Cardiac muscle cell (in vitro differentiated cells and primary cell): ENCODE data around the gene KLHDC7B. TPM values are rescaled to one million over a fixed set of nuclear protein-coding genes. Genes with fewer than 3 reads are reported as not detected.

Experiments used
- DNase-seq, 2 donors: peaks; one replicate each; pipeline versions ENCODE4 v3.0.0 to v3.0.0-alpha.2; 2010 to 2017; ENCODE audit warnings: low read depth in 1 of 2, low spot score in 1 of 2
- H3K27ac ChIP-seq: fragments of 200-600 bp; sonication (generic); 2 replicates; pipeline ENCODE4 v1.5.1; 2016
- H3K27me3 ChIP-seq: fragments of 200-600 bp; sonication (generic); 2 replicates; pipeline ENCODE4 v1.6.0; 2016; ENCODE audit warnings: control low read depth
- H3K36me3 ChIP-seq: fragments of 200-600 bp; sonication (generic); 2 replicates; pipeline ENCODE4 v1.5.1; 2016; ENCODE audit warnings: control low read depth
- H3K4me1 ChIP-seq: fragments of 200-600 bp; sonication (generic); 2 replicates; pipeline ENCODE4 v1.8.1; 2017; ENCODE audit warnings: low read depth, mild to moderate bottlenecking, mixed run types
- H3K4me3 ChIP-seq: fragments of 200-600 bp; sonication (generic); 2 replicates; pipeline ENCODE4 v1.5.1; 2016; ENCODE audit warnings: mild to moderate bottlenecking
- H3K9me3 ChIP-seq: fragments of 200-600 bp; sonication (generic); 2 replicates; pipeline ENCODE4 v1.5.1; 2017; ENCODE audit warnings: low read depth, mild to moderate bottlenecking, control low read depth
- polyA plus RNA-seq: library from polyadenylated mRNA; unstranded; fragments of >200 nt; fragmentation: Nextera tagmentation; extraction: Ambion mirVana; gene quantifications from 2 replicates; pipeline ENCODE4 v1.2.1, GENCODE V29; 2016
- total RNA-seq: library from RNA; depleted of rRNA; stranded (reverse); fragments of >200 nt; gene quantifications from 2 replicates; pipeline ENCODE4 v1.2.3, GENCODE V29; 2016
- TF ChIP-seq, protein P1 (sequence below): IDR thresholded peaks from 2 replicates; pipeline ENCODE4 v1.5.1; 2012; ENCODE audit warnings: low read depth, mild to moderate bottlenecking, low read length

The KLHDC7B gene
- total and polyA plus RNA-seq, 2 experiments from 2014 or later = 0.18 to 0.45 TPM

DNA sequence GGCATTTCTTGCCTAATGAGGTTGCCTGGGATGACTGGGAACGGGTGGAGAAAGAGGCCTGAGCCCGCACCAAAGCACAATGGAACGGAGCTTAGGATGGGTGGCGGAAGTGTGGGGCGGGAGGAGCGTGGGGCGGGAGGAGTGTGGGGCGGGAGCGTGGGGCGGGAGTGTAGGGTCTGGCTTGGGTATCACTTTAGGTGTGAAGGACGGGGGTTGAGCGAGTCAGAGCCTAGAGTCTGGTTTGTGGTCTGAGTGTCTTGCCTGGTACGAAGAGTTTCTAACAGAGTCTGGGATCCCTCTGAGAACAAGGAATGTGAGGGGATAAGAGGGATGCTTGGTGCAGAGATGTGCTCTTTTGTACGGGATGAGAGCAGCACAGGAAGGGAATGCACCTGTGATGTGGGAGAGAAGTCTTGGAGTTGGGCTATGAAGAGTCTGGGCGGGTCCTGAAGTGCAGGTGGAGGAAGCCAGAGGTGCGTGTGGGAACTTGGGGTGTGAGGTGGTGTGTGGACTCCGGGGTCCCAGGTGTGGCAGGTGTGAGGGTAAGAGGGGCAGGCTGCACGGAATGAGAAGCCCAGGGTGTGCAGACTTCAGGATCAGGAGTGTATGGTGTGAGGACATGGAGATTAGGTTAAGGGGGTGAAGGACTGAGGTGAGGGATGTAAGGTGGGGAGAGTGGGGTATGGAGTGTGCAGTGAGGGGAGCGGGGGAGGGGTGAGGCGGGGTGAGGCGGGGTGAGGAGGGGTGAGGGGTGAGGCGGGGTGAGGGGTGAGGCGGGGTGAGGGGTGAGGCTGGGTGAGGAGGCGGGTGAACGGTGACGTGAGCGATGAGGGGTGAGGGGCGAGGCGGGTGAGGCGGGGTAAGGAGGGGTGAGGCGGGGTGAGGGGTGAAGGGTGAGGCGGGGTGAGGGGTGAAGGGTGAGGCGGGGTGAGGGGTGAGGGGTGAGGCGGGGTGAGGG, 16.0 kb downstream of the KLHDC7B start:
- no peak overlapping the region for H3K4me3 ChIP-seq
- TF ChIP-seq, protein P1, sequence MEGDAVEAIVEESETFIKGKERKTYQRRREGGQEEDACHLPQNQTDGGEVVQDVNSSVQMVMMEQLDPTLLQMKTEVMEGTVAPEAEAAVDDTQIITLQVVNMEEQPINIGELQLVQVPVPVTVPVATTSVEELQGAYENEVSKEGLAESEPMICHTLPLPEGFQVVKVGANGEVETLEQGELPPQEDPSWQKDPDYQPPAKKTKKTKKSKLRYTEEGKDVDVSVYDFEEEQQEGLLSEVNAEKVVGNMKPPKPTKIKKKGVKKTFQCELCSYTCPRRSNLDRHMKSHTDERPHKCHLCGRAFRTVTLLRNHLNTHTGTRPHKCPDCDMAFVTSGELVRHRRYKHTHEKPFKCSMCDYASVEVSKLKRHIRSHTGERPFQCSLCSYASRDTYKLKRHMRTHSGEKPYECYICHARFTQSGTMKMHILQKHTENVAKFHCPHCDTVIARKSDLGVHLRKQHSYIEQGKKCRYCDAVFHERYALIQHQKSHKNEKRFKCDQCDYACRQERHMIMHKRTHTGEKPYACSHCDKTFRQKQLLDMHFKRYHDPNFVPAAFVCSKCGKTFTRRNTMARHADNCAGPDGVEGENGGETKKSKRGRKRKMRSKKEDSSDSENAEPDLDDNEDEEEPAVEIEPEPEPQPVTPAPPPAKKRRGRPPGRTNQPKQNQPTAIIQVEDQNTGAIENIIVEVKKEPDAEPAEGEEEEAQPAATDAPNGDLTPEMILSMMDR = no peak
- DNase-seq = no peak
- peaks cover 3% of the 10 kb centered on the region for H3K4me1 ChIP-seq
- H3K36me3 ChIP-seq = no peaks in the 10 kb centered on the region
- H3K9me3 ChIP-seq = no peaks in the 10 kb centered on the region
- no peak overlapping the region for H3K27ac ChIP-seq
- peaks cover 8% of the 10 kb centered on the region for H3K27me3 ChIP-seq

DNA sequence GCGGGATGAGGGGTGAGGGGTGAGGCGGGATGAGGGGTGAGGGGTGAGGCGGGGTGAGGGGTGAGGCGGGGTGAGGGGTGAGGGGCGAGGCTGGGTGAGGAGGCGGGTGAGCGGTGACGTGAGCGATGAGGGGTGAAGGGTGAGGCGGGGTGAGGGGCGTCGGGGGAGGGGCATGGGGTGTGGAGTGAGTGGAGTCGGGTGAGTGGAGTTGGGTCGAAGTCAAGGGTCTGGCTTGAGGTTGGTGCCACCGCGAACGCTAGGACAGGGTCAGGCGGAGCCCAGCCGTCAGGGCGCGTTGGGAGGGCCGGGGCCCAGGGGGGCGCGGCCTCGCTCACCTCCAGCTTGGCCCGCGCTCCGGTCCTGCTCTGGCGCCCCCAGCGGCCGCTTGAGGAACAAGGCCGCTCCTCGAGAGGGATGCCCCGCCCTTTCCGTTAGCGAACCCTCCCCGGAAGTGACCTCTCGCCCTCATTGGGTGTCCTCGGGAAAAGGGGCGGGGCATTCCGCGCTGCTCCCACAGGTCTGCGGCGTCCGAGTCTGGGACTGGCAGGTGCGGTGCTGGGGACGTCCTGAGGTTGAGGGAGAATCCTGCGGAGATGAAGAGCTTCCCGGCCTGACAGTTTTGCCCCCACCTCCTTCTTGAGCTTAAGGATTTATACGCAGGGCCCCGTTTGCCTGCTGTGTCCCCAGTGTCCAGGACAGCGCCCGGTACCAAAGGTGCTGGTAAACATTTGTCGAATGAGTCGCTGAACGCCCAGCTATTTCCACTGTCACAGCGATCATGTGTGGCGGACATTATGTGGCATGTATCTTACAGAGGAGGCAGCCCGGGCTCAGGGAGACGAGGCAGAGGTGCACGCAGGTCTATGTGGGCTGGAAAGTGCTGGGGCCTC, 17.1 kb downstream of the KLHDC7B start, which contains the start of gene SYCE3:
SYCE3 (minus strand) TSS at position 397 of the 890 bp plus-strand sequence. CDS start 6,514 bp downstream, outside the sequence.
- peaks cover 3% of the 10 kb centered on the region for H3K4me1 ChIP-seq
- peaks cover 8% of the 10 kb centered on the region for H3K27me3 ChIP-seq
- peak within 1 kb of the TSS; percentile 77 for H3K27ac ChIP-seq
- no peaks in the 10 kb centered on the region for H3K9me3 ChIP-seq
- DNase-seq = peak; percentile 93 to 99
- H3K4me3 ChIP-seq = peak within 1 kb of the TSS; percentile 54
- no peaks in the 10 kb centered on the region for H3K36me3 ChIP-seq
- TF ChIP-seq, protein P1 = peak; percentile 90

DNA sequence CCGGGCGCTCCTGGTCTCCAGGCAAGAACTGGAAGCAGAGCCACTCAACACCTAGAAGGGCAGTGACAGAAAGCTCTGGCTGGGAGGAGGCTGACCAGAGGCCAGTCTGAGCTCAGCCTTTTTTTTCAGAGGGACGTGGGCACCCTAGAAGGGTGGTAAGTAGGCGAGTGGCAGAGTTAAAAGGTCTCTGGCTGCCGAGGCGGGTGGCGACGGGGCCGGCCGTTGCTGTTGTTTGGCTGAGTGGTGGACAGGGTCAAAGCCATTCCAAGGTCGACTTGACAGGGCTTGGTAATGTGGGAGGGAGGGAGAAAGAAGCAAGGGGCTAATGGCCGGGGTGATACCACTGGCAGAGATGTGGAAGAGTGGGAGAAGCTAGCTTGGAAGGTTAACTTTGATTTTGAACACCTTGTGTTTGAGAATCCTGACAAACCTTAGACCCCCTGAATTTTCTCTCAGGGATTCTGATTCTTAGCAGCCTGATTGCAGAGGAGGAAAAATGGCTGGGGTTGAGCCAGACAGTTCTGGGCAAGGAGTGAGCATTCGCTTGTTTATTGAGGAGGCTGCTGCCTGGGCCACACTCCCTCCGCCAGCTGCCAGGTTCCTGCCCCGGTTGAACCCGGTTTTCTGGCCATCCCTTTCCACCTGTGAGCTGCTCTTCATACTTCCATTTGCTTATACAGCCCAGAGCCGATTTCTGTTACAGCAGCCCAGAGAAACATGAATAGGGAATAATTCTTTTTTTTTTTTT, 17.9 kb downstream of the KLHDC7B start:
- TF ChIP-seq, protein P1 = no peak
- Histone ChIP-seq H3K9me3 (no peaks in the 10 kb centered on the region), H3K27me3 (peaks cover 5% of the 10 kb centered on the region), H3K27ac (peak overlapping the region; percentile 77), H3K4me3 (peak overlapping the region; percentile 54), H3K36me3 (peaks cover 3% of the 10 kb centered on the region), H3K4me1 (peaks cover 3% of the 10 kb centered on the region)
- DNase-seq = peak in 1 of 2 donors; percentile 62

DNA sequence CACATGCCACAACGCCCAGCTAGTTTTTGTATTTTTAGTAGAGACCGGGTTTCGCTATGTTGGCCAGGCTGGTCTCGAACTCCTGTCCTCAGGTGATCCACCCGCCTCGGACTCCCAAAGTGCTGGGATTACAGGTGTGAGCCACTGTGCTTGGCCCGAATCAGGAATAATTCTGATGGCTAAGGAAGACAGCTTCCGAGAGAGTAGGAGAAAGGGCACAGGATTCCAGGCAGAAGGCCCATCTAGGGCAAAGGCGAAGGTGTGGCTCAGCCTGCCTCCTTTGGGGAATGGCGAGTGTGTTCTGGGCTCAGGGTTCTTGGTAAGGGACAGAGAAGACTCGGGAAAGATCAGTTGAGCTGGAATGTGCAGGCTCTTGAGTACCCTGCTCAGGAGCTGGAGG, 18.6 kb downstream of the KLHDC7B start:
- Histone ChIP-seq H3K4me3 (no peak overlapping the region), H3K4me1 (peaks cover 3% of the 10 kb centered on the region), H3K27ac (no peak overlapping the region), H3K36me3 (peaks cover 10% of the 10 kb centered on the region), H3K27me3 (peaks cover under 1% of the 10 kb centered on the region), H3K9me3 (no peaks in the 10 kb centered on the region)
- TF ChIP-seq, protein P1 = no peak
- no peak for DNase-seq
